Calu3 (cell line): ENCODE data around the gene ITGB3BP. TPM values are rescaled to one million over a fixed set of nuclear protein-coding genes. Genes with fewer than 3 reads are reported as not detected.
"Not testable (repeated sequence)": the region's sequence is repeated elsewhere in the genome, so short reads cannot be mapped to it uniquely, and the experiment has no call there.

Experiments used
- BruUV-seq: library from RNA; stranded (reverse); fragments of 400-500 nt; replicated peaks from 2 replicates; lab custom pipeline; 2021; lab: Mats Ljungman, UMichigan
- CTCF ChIA-PET: fragments of 300-600 bp; sonication (Branson Sonifier 250); formaldehyde crosslinking; loops from one replicate; lab custom pipeline; 2022; ENCODE audit warnings: antibody characterized with exemption; lab: Charles Lee
- DNase-seq: peaks from one replicate; pipeline ENCODE4 v3.0.0; 2022
- H3K27ac Mint-ChIP-seq: one replicate; pipeline ENCODE4 v1.8.0; 2022; ENCODE audit warnings: mixed read lengths; ENCODE audit not compliant: unreplicated experiment
- H3K27me3 Mint-ChIP-seq: one replicate; pipeline ENCODE4 v1.8.0; 2022; ENCODE audit warnings: mixed read lengths; ENCODE audit not compliant: unreplicated experiment
- H3K36me3 Mint-ChIP-seq: one replicate; pipeline ENCODE4 v1.8.0; 2022; ENCODE audit warnings: mild to moderate bottlenecking, moderate library complexity, mixed read lengths; ENCODE audit not compliant: insufficient read depth, unreplicated experiment
- H3K4me1 Mint-ChIP-seq: one replicate; pipeline ENCODE4 v1.8.0; 2022; ENCODE audit warnings: mild to moderate bottlenecking, low read depth, mixed read lengths; ENCODE audit not compliant: unreplicated experiment
- H3K4me3 Mint-ChIP-seq: one replicate; pipeline ENCODE4 v1.8.0; 2022; ENCODE audit warnings: mild to moderate bottlenecking, low read depth, moderate library complexity, mixed read lengths; ENCODE audit not compliant: unreplicated experiment
- H3K9me3 Mint-ChIP-seq: one replicate; pipeline ENCODE4 v1.8.0; 2022; ENCODE audit warnings: low read depth, mixed read lengths; ENCODE audit not compliant: unreplicated experiment
- CTCF ChIP-seq: fragments of 200-600 bp; IDR thresholded peaks from one replicate; pipeline ENCODE4 v1.8.0; 2022; ENCODE audit warnings: antibody characterized with exemption; ENCODE audit not compliant: unreplicated experiment
- intact Hi-C: fragments of 100-400 bp; cut with micrococcal nuclease; formaldehyde crosslinking; loops from one replicate; pipeline ENCODE4 v1.10.0; 2022; ENCODE audit not compliant: unreplicated experiment
- total RNA-seq: library from RNA; stranded (reverse); gene quantifications from 2 replicates; pipeline ENCODE4 v1.2.3, GENCODE V29; 2022

ITGB3BP gene
- total RNA-seq, 1 experiment from 2014 or later: 52.1 TPM

- H3K36me3 Mint-ChIP-seq: no peaks in the 10 kb centered on the region
- H3K4me3 Mint-ChIP-seq: no peak overlapping the region
- intact Hi-C loops: no loop called here
- BruUV-seq: no TSS peak
- H3K4me1 Mint-ChIP-seq: no peaks in the 10 kb centered on the region
- TF ChIP-seq CTCF: no peak
- H3K27ac Mint-ChIP-seq: no peak overlapping the region
- CTCF ChIA-PET: no interaction called here
- no peaks in the 10 kb centered on the region for H3K9me3 Mint-ChIP-seq
- H3K27me3 Mint-ChIP-seq: no peaks in the 10 kb centered on the region
- DNase-seq: no peak
These were observed 87.9 kb downstream of the ITGB3BP start for GRCh38 chr1:63435161-63435560.

GRCh38 chr1:63429281-63429680 lies 93.7 kb downstream of the ITGB3BP start:
- no peaks in the 10 kb centered on the region for H3K36me3 Mint-ChIP-seq
- intact Hi-C loops: no loop called here
- H3K9me3 Mint-ChIP-seq: peaks cover 2% of the 10 kb centered on the region
- no TSS peak for BruUV-seq
- H3K27ac Mint-ChIP-seq: no peak overlapping the region
- DNase-seq: no peak
- no peaks in the 10 kb centered on the region for H3K27me3 Mint-ChIP-seq
- CTCF ChIA-PET: interaction anchor here (0.6 kb wide), 2 partner anchors 16 to 109 kb away, joined by 3 to 8 read pairs; no protein-coding TSS in a partner anchor
- H3K4me3 Mint-ChIP-seq: no peak overlapping the region
- no peaks in the 10 kb centered on the region for H3K4me1 Mint-ChIP-seq
- TF ChIP-seq CTCF: no peak

GRCh38 chr1:63428815-63429214 lies 94.2 kb downstream of the ITGB3BP start:
- intact Hi-C loops: no loop called here
- TF ChIP-seq CTCF: no peak
- DNase-seq: no peak
- Mint-ChIP-seq H3K27me3 (no peaks in the 10 kb centered on the region), H3K4me3 (no peak overlapping the region), H3K27ac (no peak overlapping the region), H3K9me3 (peaks cover 2% of the 10 kb centered on the region), H3K4me1 (no peaks in the 10 kb centered on the region), H3K36me3 (no peaks in the 10 kb centered on the region)
- CTCF ChIA-PET: interaction anchor here (0.6 kb wide), 1 partner anchor 16 kb away, joined by 8 read pairs; no protein-coding TSS in a partner anchor
- BruUV-seq: no TSS peak

- TF ChIP-seq CTCF: no peak
- H3K4me3 Mint-ChIP-seq: no peak overlapping the region
- no TSS peak for BruUV-seq
- no peaks in the 10 kb centered on the region for H3K36me3 Mint-ChIP-seq
- CTCF ChIA-PET: no interaction called here
- no peak overlapping the region for H3K27ac Mint-ChIP-seq
- DNase-seq: no peak
- H3K27me3 Mint-ChIP-seq: no peaks in the 10 kb centered on the region
- no peaks in the 10 kb centered on the region for H3K4me1 Mint-ChIP-seq
- no peaks in the 10 kb centered on the region for H3K9me3 Mint-ChIP-seq
- intact Hi-C loops: no loop called here
These were observed 99.4 kb downstream of the ITGB3BP start for GRCh38 chr1:63423649-63424048.

GRCh38 chr1:63420746-63421145 lies 102.3 kb downstream of the ITGB3BP start:
- H3K9me3 Mint-ChIP-seq, intact Hi-C loops, H3K27me3 Mint-ChIP-seq, H3K4me3 Mint-ChIP-seq, BruUV-seq, H3K4me1 Mint-ChIP-seq, H3K36me3 Mint-ChIP-seq, H3K27ac Mint-ChIP-seq, DNase-seq: not testable (repeated sequence)
- CTCF ChIA-PET: interaction anchor here (0.7 kb wide), 1 partner anchor 33 kb away, joined by 3 read pairs; no protein-coding TSS in a partner anchor
